Measurements from ENCODE around the gene DNAJC4.
A peak's percentile ranks its signal among the peaks of the same experiment; 100 is the strongest.

The DNAJC4 gene

GRCh38 chr11:64203421-64204079, 26.8 kb upstream of the DNAJC4 start:
- TF ChIP-seq ZNF274 (IDR thresholded peaks at IDR 0.05; ENCODE audit: low read depth, low read length) = no peak
- H3K4me3 ChIP-seq (ENCODE audit: low read length) = no peak overlapping the region

GRCh38 chr11:64204080-64204440, 26.3 kb upstream of the DNAJC4 start:
- H3K4me3 ChIP-seq (ENCODE audit: low read length) = no peak overlapping the region
- TF ChIP-seq ZNF274 (IDR thresholded peaks at IDR 0.05; ENCODE audit: low read depth, low read length) = no peak

DNA sequence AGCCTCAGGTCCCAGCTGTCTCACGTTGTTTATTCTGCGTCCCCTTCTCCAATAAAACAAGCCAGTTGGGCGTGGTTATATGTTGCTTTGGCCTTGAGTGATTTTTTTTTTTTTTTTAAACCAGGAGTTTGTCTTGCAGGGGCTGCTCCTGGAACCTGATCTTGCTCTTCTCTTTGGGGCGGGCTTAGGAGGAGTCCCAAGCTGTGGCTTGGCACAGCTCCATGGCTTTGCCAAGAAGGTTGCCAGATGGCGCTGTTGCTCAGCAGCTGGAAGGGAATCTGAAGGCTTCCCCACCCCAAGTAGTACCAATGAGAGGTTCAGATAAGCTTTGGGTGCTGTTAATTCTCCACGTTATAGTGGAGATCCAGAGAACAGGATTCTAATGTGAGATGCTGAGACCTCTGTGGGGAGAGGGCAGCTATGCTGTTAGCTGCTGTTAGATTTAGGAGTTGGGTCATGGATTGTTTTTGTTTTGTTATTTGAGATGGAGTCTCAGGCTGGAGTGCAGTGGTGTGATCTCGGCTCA, 25.8 kb upstream of the DNAJC4 start:
- H3K4me3 ChIP-seq (ENCODE audit: low read length) = no peak overlapping the region
- no peak for TF ChIP-seq ZNF274 (IDR thresholded peaks at IDR 0.05; ENCODE audit: low read depth, low read length)

- no peak for TF ChIP-seq ZNF274 (IDR thresholded peaks at IDR 0.05; ENCODE audit: low read depth, low read length)
- peak within 1 kb of the TSS; percentile 76 for H3K4me3 ChIP-seq (ENCODE audit: low read length)
Observed at GRCh38 chr11:64206457-64207255, 23.7 kb upstream of the DNAJC4 start, which contains the start of gene FERMT3. Gene FERMT3 (plus strand): TSS chr11:64206721. CDS start chr11:64207365, 644 bp downstream.

DNA sequence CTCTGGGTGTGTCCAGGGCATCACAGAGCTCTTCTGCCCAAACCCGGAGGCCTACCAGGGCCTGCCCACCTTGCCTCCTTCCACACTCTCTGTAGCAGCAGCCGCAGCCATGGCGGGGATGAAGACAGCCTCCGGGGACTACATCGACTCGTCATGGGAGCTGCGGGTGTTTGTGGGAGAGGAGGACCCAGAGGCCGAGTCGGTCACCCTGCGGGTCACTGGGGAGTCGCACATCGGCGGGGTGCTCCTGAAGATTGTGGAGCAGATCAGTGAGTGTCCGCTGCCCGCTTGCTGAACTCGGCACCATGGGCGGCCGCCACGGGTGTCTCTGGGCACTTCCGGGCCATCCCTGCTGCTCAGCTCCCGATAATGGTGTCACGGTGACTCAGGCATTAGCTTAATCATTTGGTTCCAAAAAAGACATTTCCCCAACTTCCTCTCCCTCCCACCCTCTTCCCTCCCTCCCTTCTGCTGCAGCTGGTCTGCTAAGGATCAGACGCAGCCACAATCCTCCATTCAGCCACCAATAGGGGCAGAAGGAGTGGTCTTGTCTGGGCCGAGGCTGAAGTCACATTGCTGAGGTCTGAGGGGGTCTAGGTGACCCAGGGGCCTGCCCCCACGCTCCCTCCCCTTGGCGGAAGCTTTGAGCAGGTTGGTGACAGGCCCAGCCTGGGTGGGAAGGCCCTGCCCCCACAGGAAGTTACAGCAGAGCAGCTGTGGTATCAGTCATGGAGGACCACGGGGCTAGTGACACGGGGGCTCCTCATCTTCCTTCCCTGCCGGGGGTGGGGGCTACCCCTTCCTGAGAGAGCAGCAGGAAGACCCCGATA, 22.9 kb upstream of the DNAJC4 start:
- peak overlapping the region; percentile 76 for H3K4me3 ChIP-seq (ENCODE audit: low read length)
- TF ChIP-seq ZNF274 (IDR thresholded peaks at IDR 0.05; ENCODE audit: low read depth, low read length) = no peak

- H3K4me3 ChIP-seq (ENCODE audit: low read length) = peak overlapping the region; percentile 76; the same call in 1 of the 2 replicates
- no peak for TF ChIP-seq ZNF274 (IDR thresholded peaks at IDR 0.05; ENCODE audit: low read depth, low read length)
Observed at GRCh38 chr11:64208086-64208795, 22.1 kb upstream of the DNAJC4 start.

DNA sequence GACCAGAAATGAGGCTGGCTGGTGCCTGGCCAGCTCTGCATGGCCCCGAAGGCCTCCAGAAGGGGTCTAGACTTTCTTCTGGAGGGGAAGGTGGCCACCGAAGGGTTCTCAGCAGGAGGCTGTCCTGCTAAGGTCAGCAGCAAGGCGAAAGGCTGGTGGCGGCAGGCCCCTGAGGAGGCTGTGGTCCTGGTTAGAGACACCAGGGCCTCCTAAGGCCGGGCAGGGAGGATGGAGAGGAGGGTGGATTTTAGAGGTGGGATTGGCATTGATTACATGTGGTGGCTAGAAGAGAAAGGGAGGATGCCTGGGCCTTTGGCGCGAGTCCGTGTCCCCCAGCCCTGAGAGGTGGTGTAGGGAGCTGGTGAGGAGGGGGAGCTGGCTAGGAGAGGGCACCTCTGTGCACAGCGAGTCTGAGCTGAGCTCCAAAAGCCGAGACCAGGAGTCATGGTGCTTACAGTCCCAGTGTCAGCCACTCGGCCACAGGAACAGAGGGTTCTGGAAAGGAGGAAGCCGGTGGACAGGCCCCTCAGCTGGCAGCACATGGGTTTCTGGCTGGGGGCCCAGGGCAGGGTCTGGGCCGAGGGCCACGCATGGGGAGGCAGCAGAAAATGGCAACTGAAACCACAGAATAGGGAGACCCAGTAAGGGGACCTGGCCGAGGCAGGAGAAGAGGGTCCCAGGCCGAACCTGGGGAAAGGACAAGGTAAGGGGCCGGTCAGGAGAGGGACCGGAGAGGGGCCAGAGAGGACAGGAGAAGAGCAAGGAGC, 21.4 kb upstream of the DNAJC4 start:
- H3K4me3 ChIP-seq (ENCODE audit: low read length) = no peak overlapping the region; the same call in 1 of the 2 replicates
- TF ChIP-seq ZNF274 (IDR thresholded peaks at IDR 0.05; ENCODE audit: low read depth, low read length) = no peak

DNA sequence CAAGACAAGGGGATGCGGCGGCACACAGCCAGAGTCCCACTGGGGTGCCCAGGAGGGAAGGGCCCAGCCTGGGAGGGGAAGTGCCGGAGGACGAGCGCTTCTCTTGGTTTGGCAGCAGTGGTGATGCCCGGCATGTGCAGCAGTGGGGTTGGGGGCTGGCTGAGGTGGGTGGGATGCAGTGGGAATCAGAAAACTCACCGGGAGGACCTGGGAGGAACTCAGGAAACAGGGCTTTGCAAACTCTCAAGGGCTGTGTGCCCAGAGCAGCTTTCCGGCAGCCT, 20.8 kb upstream of the DNAJC4 start:
- TF ChIP-seq ZNF274 (IDR thresholded peaks at IDR 0.05; ENCODE audit: low read depth, low read length) = no peak

DNA sequence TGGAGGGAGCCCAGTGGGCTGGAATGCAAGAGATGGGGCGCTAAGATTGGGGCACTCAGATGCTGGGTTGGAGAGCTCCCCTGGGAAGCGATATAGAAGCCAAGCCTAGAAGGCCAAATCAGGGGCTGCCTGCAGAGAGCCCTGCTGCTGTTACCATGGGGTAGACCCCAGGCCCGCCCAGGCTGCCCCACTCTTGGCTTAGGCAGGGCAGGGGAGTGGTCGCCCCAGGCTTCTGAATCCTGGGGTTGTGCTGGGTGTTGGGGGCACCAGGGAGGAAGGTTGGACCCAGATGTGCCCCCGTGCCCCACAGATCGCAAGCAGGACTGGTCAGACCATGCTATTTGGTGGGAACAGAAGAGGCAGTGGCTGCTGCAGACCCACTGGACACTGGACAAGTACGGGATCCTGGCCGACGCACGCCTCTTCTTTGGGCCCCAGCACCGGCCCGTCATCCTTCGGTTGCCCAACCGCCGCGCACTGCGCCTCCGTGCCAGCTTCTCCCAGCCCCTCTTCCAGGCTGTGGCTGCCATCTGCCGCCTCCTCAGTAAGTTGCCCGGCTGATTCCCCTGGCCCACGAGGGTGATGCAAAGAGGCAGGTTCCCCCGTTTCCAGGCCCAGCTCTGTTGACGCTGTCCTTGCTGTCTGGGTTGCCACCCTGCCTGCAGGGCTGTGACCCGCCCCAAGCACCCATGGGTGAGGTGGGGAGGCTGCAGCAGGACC, 19.9 kb upstream of the DNAJC4 start:
- no peak for TF ChIP-seq ZNF274 (IDR thresholded peaks at IDR 0.05; ENCODE audit: low read depth, low read length)
- no peak overlapping the region for H3K4me3 ChIP-seq (ENCODE audit: low read length)

More for the DNA sequence above, 20.8 kb upstream of the DNAJC4 start:
- H3K4me3 ChIP-seq (ENCODE audit: low read length) = no peak overlapping the region

- no peak overlapping the region for H3K4me3 ChIP-seq (ENCODE audit: low read length)
- TF ChIP-seq ZNF274 (IDR thresholded peaks at IDR 0.05; ENCODE audit: low read depth, low read length) = no peak
Observed at GRCh38 chr11:64211181-64211872, 19.0 kb upstream of the DNAJC4 start.

DNA sequence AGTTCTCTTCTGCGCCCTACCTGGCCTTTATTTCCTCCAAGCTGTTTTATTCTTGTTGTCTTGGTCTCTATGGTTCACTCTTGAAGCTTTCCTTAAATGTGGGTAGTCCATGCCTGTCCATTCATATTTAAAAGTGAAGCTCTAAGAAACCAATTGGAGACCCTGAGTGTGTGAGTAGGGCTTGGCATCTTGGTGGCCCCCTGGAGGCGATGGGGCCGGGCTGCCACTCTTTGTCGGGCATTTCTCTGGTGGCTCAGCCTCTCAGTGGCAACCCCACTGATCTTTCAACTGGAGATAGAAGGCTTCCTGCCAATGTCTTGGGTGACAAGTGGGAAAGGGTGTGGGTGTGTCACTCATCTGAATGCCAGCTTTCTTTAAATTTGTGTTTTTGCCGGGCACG, 13.5 kb upstream of the DNAJC4 start:
- TF ChIP-seq ZNF274 (IDR thresholded peaks at IDR 0.05; ENCODE audit: low read depth, low read length) = no peak
- no peak overlapping the region for H3K4me3 ChIP-seq (ENCODE audit: low read length)

All from GM08714 (cell line).